HepG2 (cell line): ENCODE results near the gene LCE3D. TPM values are rescaled to one million over a fixed set of nuclear protein-coding genes. Genes with fewer than 3 reads are reported as not detected.

Source experiments
- ATAC-seq: fragments of 200-7000 bp; cut with Tn5 transposase; 3 replicates; pipeline ENCODE4 v1.9.1; 2020; ENCODE audit warnings: mild to moderate bottlenecking, moderate library complexity
- BruUV-seq: library from RNA; stranded (reverse); fragments of 400-500 nt; replicated peaks from 2 replicates; lab custom pipeline; 2021; lab: Mats Ljungman, UMichigan
- CTCF ChIA-PET: fragments of 300-600 bp; formaldehyde crosslinking; extraction: SDS; loops from one replicate; lab custom pipeline; 2021; ENCODE audit warnings: low total read pairs, inconsistent platforms, low intra/inter-chr PET ratio; lab: Yijun Ruan, JAX
- POLR2A ChIA-PET: fragments of 350-600 bp; sonication (Branson Sonifier 250); formaldehyde crosslinking; loops from one replicate; lab custom pipeline; 2020; ENCODE audit warnings: antibody characterized with exemption, inconsistent platforms; lab: Yijun Ruan, JAX
- DNase-seq: peaks from one replicate; pipeline ENCODE4 v3.0.0-alpha.2; 2015; ENCODE audit warnings: low spot score
- FAIRE-seq: peaks from 3 replicates; lab custom pipeline; 2011; peaks lifted over from hg19 to GRCh38; lab: Jason Lieb, UNC
- H2AFZ ChIP-seq: one replicate; pipeline ENCODE4 v1.6.1; 2011; ENCODE audit warnings: low read length, inconsistent platforms
- H3K27ac ChIP-seq: fragments of 300-600 bp; 3 replicates; pipeline ENCODE4 v1.8.0; 2011; ENCODE audit warnings: mixed run types, mild to moderate bottlenecking, mixed read lengths, low read length, inconsistent platforms; ENCODE audit not compliant: insufficient read depth; ENCODE audit errors: extremely low read length
- H3K27me3 ChIP-seq, 2 experiments: fragments of 200-600 bp in 1 of 2; 2 replicates in 1 of 2; 3 replicates in 1 of 2; pipeline versions ENCODE4 v1.6.0 to v1.8.0; 2011; ENCODE audit warnings: low read length in 2 of 2, mild to moderate bottlenecking in 2 of 2, moderate library complexity in 2 of 2, inconsistent platforms in 1 of 2; ENCODE audit not compliant: insufficient read depth in 2 of 2, control insufficient read depth in 1 of 2
- H3K36me3 ChIP-seq, 2 experiments: fragments of 200-600 bp in 1 of 2; replicated peaks in 1 of 2; 2 replicates in 1 of 2; 3 replicates in 1 of 2; pipeline versions ENCODE4 v1.5.1 to v1.8.0; 2011; ENCODE audit warnings: low read length in 2 of 2, inconsistent platforms in 1 of 2; ENCODE audit not compliant: insufficient read depth in 2 of 2, control insufficient read depth in 1 of 2
- H3K4me1 ChIP-seq: 2 replicates; pipeline ENCODE4 v1.5.1; 2012; ENCODE audit warnings: low read length, inconsistent platforms; ENCODE audit not compliant: insufficient read depth
- H3K4me2 ChIP-seq: 2 replicates; pipeline ENCODE4 v1.6.0; 2011; ENCODE audit warnings: low read depth, low read length, inconsistent platforms
- H3K4me3 ChIP-seq, 3 experiments: fragments of 200-600 bp in 1 of 3; sonication (generic), shearing (Covaris generic) in 1 of 3; replicated peaks in 1 of 3; 2 replicates each; pipeline ENCODE4 v1.5.1; 2011 to 2016; ENCODE audit warnings: low read length in 3 of 3, inconsistent platforms in 2 of 3, low read depth in 2 of 3, mild to moderate bottlenecking in 2 of 3, control low read depth in 1 of 3, mixed read lengths in 1 of 3; ENCODE audit not compliant: insufficient read depth in 1 of 3
- H3K79me2 ChIP-seq: one replicate; pipeline ENCODE4 v1.6.1; 2011; ENCODE audit warnings: low read length, inconsistent platforms; ENCODE audit not compliant: insufficient read depth
- H3K9ac ChIP-seq: 2 replicates; pipeline ENCODE4 v1.6.0; 2011; ENCODE audit warnings: mild to moderate bottlenecking, low read depth, low read length, inconsistent platforms; ENCODE audit not compliant: insufficient read depth
- H3K9me3 ChIP-seq: 2 replicates; pipeline ENCODE4 v1.5.1; 2012; ENCODE audit warnings: mild to moderate bottlenecking, low read length
- H4K20me1 ChIP-seq: 2 replicates; pipeline ENCODE4 v1.6.0; 2011; ENCODE audit warnings: inconsistent platforms, mild to moderate bottlenecking, low read length, moderate library complexity; ENCODE audit not compliant: insufficient read depth
- CTCF ChIP-seq: sonication (generic); formaldehyde crosslinking; IDR thresholded peaks from 2 replicates; pipeline ENCODE4 v1.5.0; 2020; ENCODE audit warnings: mild to moderate bottlenecking, missing genetic modification reagents, moderate library complexity
- SAP130 ChIP-seq: IDR thresholded peaks from 2 replicates; pipeline ENCODE4 v1.6.1; 2016; ENCODE audit warnings: low read depth
- ZNF282 ChIP-seq: fragments of 450-650 bp; IDR thresholded peaks from 2 replicates; pipeline ENCODE4 v1.6.1; 2018; ENCODE audit not compliant: partially characterized antibody
- ZNF574 ChIP-seq: sonication (generic); formaldehyde crosslinking; IDR thresholded peaks from 2 replicates; pipeline ENCODE4 v1.4.0; 2020; ENCODE audit warnings: missing genetic modification reagents
- WGBS: methylation state at CpG from one replicate; pipeline ENCODE4 v1.1.6; 2017; ENCODE audit warnings: low lambda C conversion rate; 5-methylcytosine and 5-hydroxymethylcytosine counted together
- in situ Hi-C: cut with HindIII; loops from 2 replicates; pipeline ENCODE4 v1.10.0; 2017; ENCODE audit warnings: low pct_unique_long_range_greater_than_20kb; ENCODE audit not compliant: extremely low pct_ligation_motif_present
- intact Hi-C: fragments of 100-400 bp; cut with micrococcal nuclease; formaldehyde crosslinking; loops from one replicate; pipeline ENCODE4 v1.10.0; 2022; ENCODE audit not compliant: unreplicated experiment
- polyA plus RNA-seq, 8 experiments: library from polyadenylated mRNA; depleted of rRNA in 3 of 8; stranded (reverse) in 7 of 8; unstranded in 1 of 8; fragments of >200 nt; fragmentation: Illumina TruSeq in 4 of 8; extraction: Trizol in 4 of 8; gene quantifications; 2 replicates each; pipeline versions ENCODE4 v1.2.1 to v1.2.3, GENCODE V29; 2011 to 2016; ENCODE audit warnings: low read depth in 4 of 8, missing spikeins in 1 of 8, mixed read lengths in 1 of 8; ENCODE audit not compliant: insufficient read depth in 1 of 8
- total RNA-seq, 5 experiments: library from RNA; depleted of rRNA; stranded (reverse); fragments of >200 nt; fragmentation: Illumina TruSeq; extraction: Trizol; gene quantifications; 2 replicates each; pipeline ENCODE4 v1.2.3, GENCODE V29; 2016; ENCODE audit warnings: low read depth in 1 of 5

LCE3D gene
- total and polyA plus RNA-seq, 2 of the 13 experiments (the other 11 are each of a cell fraction or from before 2014, with no cell fraction given): not detected

- in situ Hi-C loops (no loop called here), intact Hi-C loops (no loop called here)
- TF ChIP-seq ZNF574 (CRISPR knock-in tag) (no peak), ZNF282 (no peak)
- 0% methylated on average over 1 of the region's 1 CpG for WGBS
- Histone ChIP-seq H3K4me1 (no peaks in the 10 kb centered on the region), H3K4me2 (no peak overlapping the region), H3K36me3 (no peaks in the 10 kb centered on the region), H3K9me3 (no peaks in the 10 kb centered on the region), H3K79me2 (no peaks in the 10 kb centered on the region), H3K27ac (no peak overlapping the region), H3K9ac (no peak overlapping the region), H3K27me3 (peaks cover 0 to 8% of the 10 kb centered on the region in 2 experiments; a peak in 1 of 5 replicates), H2AFZ (no peak overlapping the region), H4K20me1 (no peaks in the 10 kb centered on the region), H3K4me3 (no peak overlapping the region)
- no TSS peak for BruUV-seq
- ATAC-seq: no peak
- ChIA-PET POLR2A (no interaction called here), CTCF (no interaction called here)
- no peak for FAIRE-seq
- no peak for DNase-seq
Observed at GRCh38 chr1:152626744-152627143, 46.4 kb upstream of the LCE3D start.

DNA sequence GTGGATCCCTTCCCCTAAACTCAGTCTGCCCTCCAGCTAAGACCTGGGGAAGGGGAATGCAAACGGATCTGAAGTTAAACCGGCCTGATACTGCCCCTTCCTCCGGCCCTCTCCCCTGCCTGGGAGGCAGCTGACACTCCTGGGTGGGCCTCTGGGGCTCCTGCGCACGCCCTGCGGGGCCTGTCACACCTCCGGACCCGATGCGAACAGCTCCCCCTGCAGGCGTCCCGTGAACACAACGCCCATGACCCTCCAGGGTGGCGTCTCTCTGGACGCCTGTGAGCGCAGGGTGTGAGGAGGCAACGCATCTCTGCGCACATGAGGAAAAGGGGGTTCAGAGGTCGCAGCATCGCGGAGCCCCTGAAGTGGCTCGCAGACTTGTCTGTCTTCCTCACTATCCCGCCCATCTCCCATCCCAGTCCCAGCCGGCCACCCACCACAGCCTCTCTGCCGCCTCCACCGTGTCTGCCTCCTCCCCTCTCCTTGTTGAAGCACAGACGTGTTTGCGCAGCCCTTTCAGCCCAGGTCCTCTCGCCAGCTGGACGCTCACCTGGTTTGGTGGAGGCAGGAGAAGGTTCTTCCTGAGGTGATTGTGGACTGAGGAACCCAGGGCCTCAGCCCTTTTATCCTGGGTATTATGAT lies 43.0 kb upstream of the LCE3D start:
- ChIA-PET POLR2A (no interaction called here), CTCF (no interaction called here)
- ATAC-seq: peak; percentile 92
- Histone ChIP-seq H2AFZ (no peak overlapping the region), H3K27me3 (peaks cover 0 to 8% of the 10 kb centered on the region in 2 experiments; a peak in 1 of 5 replicates), H3K4me2 (no peak overlapping the region), H3K9me3 (no peaks in the 10 kb centered on the region), H3K79me2 (no peaks in the 10 kb centered on the region), H3K4me3 (no peak overlapping the region), H3K4me1 (no peaks in the 10 kb centered on the region), H3K27ac (no peak overlapping the region), H4K20me1 (no peaks in the 10 kb centered on the region), H3K36me3 (no peaks in the 10 kb centered on the region), H3K9ac (no peak overlapping the region)
- WGBS: 18% methylated on average over 10 of the region's 29 CpGs
- peak; percentile 9 for DNase-seq
- BruUV-seq: no TSS peak
- in situ Hi-C loops: loop anchor here (5.0 kb wide), 1 partner anchor 56 kb away; the partner anchor contains the start of gene LCE3E
- intact Hi-C loops: no loop called here
- no peak for FAIRE-seq
- no peak for TF ChIP-seq SAP130 (CRISPR knock-in tag)
- TF ChIP-seq CTCF (CRISPR knock-in tag): peak; percentile 48
